HepG2 (cell line): Measurements from ENCODE around the gene KANSL1. TPM values are rescaled to one million over a fixed set of nuclear protein-coding genes. Genes with fewer than 3 reads are reported as not detected.

Experiments used
- CENPT ChIP-seq: sonication (generic); formaldehyde crosslinking; IDR thresholded peaks from 2 replicates; pipeline ENCODE4 v1.8.0; 2022; ENCODE audit warnings: low read depth, mild to moderate bottlenecking, moderate library complexity, missing genetic modification reagents
- CHCHD3 ChIP-seq: sonication (generic); formaldehyde crosslinking; IDR thresholded peaks from 2 replicates; pipeline ENCODE4 v1.8.0; 2022; ENCODE audit warnings: mild to moderate bottlenecking, missing genetic modification reagents, moderate library complexity
- CHD4 ChIP-seq: fragments of 200-600 bp; sonication (generic); IDR thresholded peaks from 2 replicates; pipeline ENCODE4 v1.7.0; 2017; ENCODE audit warnings: mild to moderate bottlenecking, low read length, borderline replicate concordance
- GZF1 ChIP-seq: sonication (generic); formaldehyde crosslinking; IDR thresholded peaks from 2 replicates; pipeline ENCODE4 v1.5.1; 2020; ENCODE audit warnings: mild to moderate bottlenecking, missing genetic modification reagents
- KLF16 ChIP-seq, 2 experiments: sonication (generic) in 1 of 2; formaldehyde crosslinking in 1 of 2; IDR thresholded peaks; 2 replicates each; pipeline versions ENCODE4 v1.6.1 to v1.8.0; 2016 to 2023; ENCODE audit warnings: missing genetic modification reagents in 2 of 2, missing compliant biosample characterization in 1 of 2
- LRRFIP1 ChIP-seq: sonication (generic); formaldehyde crosslinking; conservative IDR thresholded peaks from 2 replicates; pipeline ENCODE4 v1.4.0; 2020; ENCODE audit warnings: missing genetic modification reagents
- MATR3 ChIP-seq: sonication (generic); formaldehyde crosslinking; IDR thresholded peaks from 2 replicates; pipeline ENCODE4 v1.4.0; 2020; ENCODE audit warnings: missing genetic modification reagents
- MAX ChIP-seq: IDR thresholded peaks from 2 replicates; pipeline ENCODE4 v1.6.1; 2012; ENCODE audit warnings: inconsistent platforms
- MIER2 ChIP-seq: IDR thresholded peaks from 2 replicates; pipeline ENCODE4 v1.6.1; 2016; ENCODE audit warnings: missing biosample characterization, missing genetic modification reagents
- NFATC3 ChIP-seq: sonication (generic); formaldehyde crosslinking; IDR thresholded peaks from 2 replicates; pipeline ENCODE4 v1.5.1; 2020; ENCODE audit warnings: mild to moderate bottlenecking, missing genetic modification reagents
- NR2F2 ChIP-seq: IDR thresholded peaks from 2 replicates; pipeline ENCODE4 v1.6.1; 2012; ENCODE audit warnings: low read depth, inconsistent platforms, borderline replicate concordance
- PHB2 ChIP-seq: fragments of 450-650 bp; IDR thresholded peaks from 2 replicates; pipeline ENCODE4 v1.6.1; 2018; ENCODE audit not compliant: partially characterized antibody
- PITX1 ChIP-seq: sonication (generic); formaldehyde crosslinking; IDR thresholded peaks from 2 replicates; pipeline ENCODE4 v1.5.1; 2020; ENCODE audit warnings: mild to moderate bottlenecking, missing genetic modification reagents
- SP4 ChIP-seq: sonication (generic); formaldehyde crosslinking; IDR thresholded peaks from 2 replicates; pipeline ENCODE4 v1.8.1; 2023; ENCODE audit warnings: mild to moderate bottlenecking, missing genetic modification reagents
- SYNCRIP ChIP-seq: fragments of 200-400 bp; formaldehyde crosslinking; IDR thresholded peaks from 2 replicates; pipeline ENCODE4 v1.6.1; 2018; ENCODE audit warnings: mild to moderate bottlenecking, low read depth, low read length; ENCODE audit not compliant: insufficient read depth
- TFDP1 ChIP-seq: IDR thresholded peaks from 2 replicates; pipeline ENCODE4 v1.6.1; 2016; ENCODE audit warnings: missing compliant biosample characterization, missing genetic modification reagents, borderline replicate concordance
- WIZ ChIP-seq: sonication (generic); formaldehyde crosslinking; IDR thresholded peaks from 2 replicates; pipeline ENCODE4 v1.5.1; 2020; ENCODE audit warnings: mild to moderate bottlenecking, missing genetic modification reagents
- ZBTB20 ChIP-seq: sonication (generic); formaldehyde crosslinking; IDR thresholded peaks from 2 replicates; pipeline ENCODE4 v1.8.1; 2023; ENCODE audit warnings: missing genetic modification reagents, low read depth, mild to moderate bottlenecking, borderline replicate concordance
- ZNF143 ChIP-seq: sonication (generic); formaldehyde crosslinking; IDR thresholded peaks from 2 replicates; pipeline ENCODE4 v1.4.0; 2020; ENCODE audit warnings: missing genetic modification reagents
- ZNF280D ChIP-seq: sonication (generic); formaldehyde crosslinking; IDR thresholded peaks from 2 replicates; pipeline ENCODE4 v1.5.1; 2020; ENCODE audit warnings: mild to moderate bottlenecking, missing genetic modification reagents
- ZNF331 ChIP-seq: sonication (generic); formaldehyde crosslinking; IDR thresholded peaks from 2 replicates; pipeline ENCODE4 v1.4.0; 2020; ENCODE audit warnings: missing genetic modification reagents
- ZNF430 ChIP-seq: sonication (generic); formaldehyde crosslinking; IDR thresholded peaks from 2 replicates; pipeline ENCODE4 v1.9.0; 2021; ENCODE audit warnings: mild to moderate bottlenecking, missing genetic modification reagents
- ZNF703 ChIP-seq: sonication (generic); formaldehyde crosslinking; IDR thresholded peaks from 2 replicates; pipeline ENCODE4 v1.5.1; 2020; ENCODE audit warnings: missing genetic modification reagents, mild to moderate bottlenecking, moderate library complexity, borderline replicate concordance
- ZNF780A ChIP-seq: sonication (generic); formaldehyde crosslinking; IDR thresholded peaks from 2 replicates; pipeline ENCODE4 v1.8.0; 2022; ENCODE audit warnings: mild to moderate bottlenecking, missing genetic modification reagents, moderate library complexity
- ZNF878 ChIP-seq: sonication (generic); formaldehyde crosslinking; IDR thresholded peaks from 2 replicates; pipeline ENCODE4 v1.8.1; 2023; ENCODE audit warnings: mild to moderate bottlenecking, missing genetic modification reagents, moderate library complexity
- ZZZ3 ChIP-seq: sonication (generic); formaldehyde crosslinking; IDR thresholded peaks from 2 replicates; pipeline ENCODE4 v1.4.0; 2020; ENCODE audit warnings: missing genetic modification reagents, mild to moderate bottlenecking, borderline replicate concordance
- polyA plus RNA-seq, 8 experiments: library from polyadenylated mRNA; depleted of rRNA in 3 of 8; stranded (reverse) in 7 of 8; unstranded in 1 of 8; fragments of >200 nt; fragmentation: Illumina TruSeq in 4 of 8; extraction: Trizol in 4 of 8; gene quantifications; 2 replicates each; pipeline versions ENCODE4 v1.2.1 to v1.2.3, GENCODE V29; 2011 to 2016; ENCODE audit warnings: low read depth in 4 of 8, missing spikeins in 1 of 8, mixed read lengths in 1 of 8; ENCODE audit not compliant: insufficient read depth in 1 of 8
- total RNA-seq, 5 experiments: library from RNA; depleted of rRNA; stranded (reverse); fragments of >200 nt; fragmentation: Illumina TruSeq; extraction: Trizol; gene quantifications; 2 replicates each; pipeline ENCODE4 v1.2.3, GENCODE V29; 2016; ENCODE audit warnings: low read depth in 1 of 5

The KANSL1 gene
- total and polyA plus RNA-seq, 2 of the 13 experiments (the other 11 are each of a cell fraction or from before 2014, with no cell fraction given): 24.0 to 59.6 TPM

GRCh38 chr17:46193151-46193625, at the start of gene KANSL1 (continued):
- TF ChIP-seq SYNCRIP: no peak
- TF ChIP-seq CENPT: no peak
- TF ChIP-seq ZBTB20 (CRISPR knock-in tag): no peak
- no peak for TF ChIP-seq MATR3 (CRISPR knock-in tag)
- TF ChIP-seq NFATC3 (CRISPR knock-in tag): no peak
- no peak for TF ChIP-seq LRRFIP1 (CRISPR knock-in tag)
- TF ChIP-seq ZNF143: no peak
- no peak for TF ChIP-seq PHB2
- no peak; the same call in 1 of the 2 replicates for TF ChIP-seq MAX
- TF ChIP-seq ZNF780A: no peak; the same call in 1 of the 2 replicates
- no peak for TF ChIP-seq ZNF430
- no peak for TF ChIP-seq NR2F2
- TF ChIP-seq CHD4: no peak
- TF ChIP-seq MIER2 (CRISPR knock-in tag): no peak
- no peak for TF ChIP-seq PITX1 (CRISPR knock-in tag)
- peak; percentile 62; the same call in 1 of the 2 replicates for TF ChIP-seq ZNF331 (CRISPR knock-in tag)
- 0 out of 2 replicates have a peak, but pooled peaks have one; percentile 22 for TF ChIP-seq ZNF703 (CRISPR knock-in tag)
- TF ChIP-seq GZF1 (CRISPR knock-in tag): no peak
- TF ChIP-seq CHCHD3 (CRISPR knock-in tag): no peak
- no peak for TF ChIP-seq WIZ (CRISPR knock-in tag)
- no peak for TF ChIP-seq KLF16 (CRISPR knock-in tag; IDR thresholded peaks at IDR 0.05)
- 0 out of 2 replicates have a peak, but pooled peaks have one; percentile 31 for TF ChIP-seq TFDP1 (CRISPR knock-in tag)
- TF ChIP-seq SP4: no peak
- no peak for TF ChIP-seq ZNF878 (CRISPR knock-in tag)
- no peak for TF ChIP-seq ZNF280D (CRISPR knock-in tag)
- no peak; the same call in 1 of the 2 replicates for TF ChIP-seq ZZZ3 (CRISPR knock-in tag)
